GM12872 (cell line): Measurements from ENCODE around the gene PRDM16.

ENCODE experiments used
- CTCF ChIP-seq: IDR thresholded peaks from 3 replicates; pipeline ENCODE4 v1.5.1; 2011; ENCODE audit warnings: low read depth, mild to moderate bottlenecking, low read length, moderate library complexity; ENCODE audit not compliant: insufficient read depth

The PRDM16 gene

GRCh38 chr1:3469104-3469848 is 400.3 kb downstream of the PRDM16 start:
- no peak for TF ChIP-seq CTCF

- TF ChIP-seq CTCF, result no peak
These were observed 401.0 kb downstream of the PRDM16 start for GRCh38 chr1:3469849-3470649.

- TF ChIP-seq CTCF, result no peak
These were observed 401.8 kb downstream of the PRDM16 start for GRCh38 chr1:3470650-3471355.

- no peak for TF ChIP-seq CTCF
These were observed 402.5 kb downstream of the PRDM16 start for GRCh38 chr1:3471356-3472087.

- no peak for TF ChIP-seq CTCF
These were observed 403.3 kb downstream of the PRDM16 start for GRCh38 chr1:3472088-3472850.

GRCh38 chr1:3472906-3473305 is 403.9 kb downstream of the PRDM16 start:
- TF ChIP-seq CTCF, result no peak
